NCI-H128 (cell line): ENCODE results near the gene KRTAP8-1.

Experiments
- DNase-seq: peaks from one replicate; lab custom pipeline; 2025; ENCODE audit not compliant: unreplicated experiment; lab: John Stamatoyannopoulos, UW

The KRTAP8-1 gene

GRCh38 chr21:30813174-30813573 is at the start of gene KRTAP8-1:
Gene KRTAP8-1, minus strand, starts transcription at chr21:30813274. Its CDS starts 54 bp downstream, at chr21:30813220.
- DNase-seq = no peak

GRCh38 chr21:30847627-30848500 is 34.8 kb upstream of the KRTAP8-1 start:
- no peak for DNase-seq

- no peak for DNase-seq
Measured at GRCh38 chr21:30842990-30843389, 29.9 kb upstream of the KRTAP8-1 start.

- no peak for DNase-seq
Measured at GRCh38 chr21:30839304-30839703, 26.2 kb upstream of the KRTAP8-1 start.

- DNase-seq = no peak
Measured at GRCh38 chr21:30838536-30838935, 25.5 kb upstream of the KRTAP8-1 start.

- DNase-seq = no peak
Measured at GRCh38 chr21:30831194-30831765, 18.2 kb upstream of the KRTAP8-1 start.

GRCh38 chr21:30829659-30830058 is 16.6 kb upstream of the KRTAP8-1 start, which contains the start of gene KRTAP7-1:
Gene KRTAP7-1, minus strand, starts transcription at chr21:30829759. Its CDS starts 61 bp downstream, at chr21:30829698.
- no peak for DNase-seq

GRCh38 chr21:30818837-30819610 is 6.0 kb upstream of the KRTAP8-1 start:
- DNase-seq = no peak

GRCh38 chr21:30800605-30801004 is 12.5 kb downstream of the KRTAP8-1 start:
- DNase-seq = no peak

GRCh38 chr21:30793581-30794314 is 19.3 kb downstream of the KRTAP8-1 start:
- DNase-seq = no peak

- DNase-seq = no peak
Measured at GRCh38 chr21:30779249-30779648, 33.8 kb downstream of the KRTAP8-1 start.

- no peak for DNase-seq
Measured at GRCh38 chr21:30769724-30770431, 43.2 kb downstream of the KRTAP8-1 start.
